PFSK-1 (cell line): ENCODE results near the gene INHBB.

Source experiments
- FOXP2 ChIP-seq: optimal IDR thresholded peaks from 2 replicates; pipeline ENCODE3; 2011; ENCODE audit warnings: borderline replicate concordance, control low read depth, inconsistent platforms; ENCODE audit not compliant: insufficient read depth; ENCODE audit errors: extremely low read length, extremely low read depth
- POLR2AphosphoS5 ChIP-seq: IDR thresholded peaks from 2 replicates; pipeline ENCODE4 v1.6.1; 2012; ENCODE audit warnings: low read depth, mild to moderate bottlenecking, control low read depth, low read length, moderate library complexity
- SIN3A ChIP-seq: IDR thresholded peaks from 2 replicates; pipeline ENCODE4 v1.6.1; 2012; ENCODE audit warnings: mild to moderate bottlenecking, low read length, moderate library complexity, borderline replicate concordance; ENCODE audit not compliant: insufficient read depth
- TAF1 ChIP-seq: IDR thresholded peaks from 2 replicates; pipeline ENCODE4 v1.6.1; 2012; ENCODE audit warnings: low read length, control low read depth, borderline replicate concordance; ENCODE audit not compliant: insufficient read depth
- TF ChIP-seq, protein P1 (sequence below), 2 experiments: IDR thresholded peaks; 2 replicates each; pipeline versions ENCODE4 v1.6.1 to v1.8.0; 2011 to 2012; ENCODE audit warnings: low read depth in 2 of 2, low read length in 2 of 2, control low read depth in 1 of 2, inconsistent platforms in 1 of 2, mild to moderate bottlenecking in 1 of 2, moderate library complexity in 1 of 2; ENCODE audit not compliant: insufficient read depth in 1 of 2

The INHBB gene

GRCh38 chr2:120400551-120400950 is 54.6 kb downstream of the INHBB start:
- TF ChIP-seq SIN3A (no peak), TAF1 (no peak), FOXP2 (no peak), POLR2AphosphoS5 (no peak)
- TF ChIP-seq, protein P1, sequence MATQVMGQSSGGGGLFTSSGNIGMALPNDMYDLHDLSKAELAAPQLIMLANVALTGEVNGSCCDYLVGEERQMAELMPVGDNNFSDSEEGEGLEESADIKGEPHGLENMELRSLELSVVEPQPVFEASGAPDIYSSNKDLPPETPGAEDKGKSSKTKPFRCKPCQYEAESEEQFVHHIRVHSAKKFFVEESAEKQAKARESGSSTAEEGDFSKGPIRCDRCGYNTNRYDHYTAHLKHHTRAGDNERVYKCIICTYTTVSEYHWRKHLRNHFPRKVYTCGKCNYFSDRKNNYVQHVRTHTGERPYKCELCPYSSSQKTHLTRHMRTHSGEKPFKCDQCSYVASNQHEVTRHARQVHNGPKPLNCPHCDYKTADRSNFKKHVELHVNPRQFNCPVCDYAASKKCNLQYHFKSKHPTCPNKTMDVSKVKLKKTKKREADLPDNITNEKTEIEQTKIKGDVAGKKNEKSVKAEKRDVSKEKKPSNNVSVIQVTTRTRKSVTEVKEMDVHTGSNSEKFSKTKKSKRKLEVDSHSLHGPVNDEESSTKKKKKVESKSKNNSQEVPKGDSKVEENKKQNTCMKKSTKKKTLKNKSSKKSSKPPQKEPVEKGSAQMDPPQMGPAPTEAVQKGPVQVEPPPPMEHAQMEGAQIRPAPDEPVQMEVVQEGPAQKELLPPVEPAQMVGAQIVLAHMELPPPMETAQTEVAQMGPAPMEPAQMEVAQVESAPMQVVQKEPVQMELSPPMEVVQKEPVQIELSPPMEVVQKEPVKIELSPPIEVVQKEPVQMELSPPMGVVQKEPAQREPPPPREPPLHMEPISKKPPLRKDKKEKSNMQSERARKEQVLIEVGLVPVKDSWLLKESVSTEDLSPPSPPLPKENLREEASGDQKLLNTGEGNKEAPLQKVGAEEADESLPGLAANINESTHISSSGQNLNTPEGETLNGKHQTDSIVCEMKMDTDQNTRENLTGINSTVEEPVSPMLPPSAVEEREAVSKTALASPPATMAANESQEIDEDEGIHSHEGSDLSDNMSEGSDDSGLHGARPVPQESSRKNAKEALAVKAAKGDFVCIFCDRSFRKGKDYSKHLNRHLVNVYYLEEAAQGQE (IDR thresholded peaks at IDR 0.05; ENCODE audit: insufficient read depth in 1 of 2, low read depth in 2 of 2, low read length in 2 of 2) = no peak
